Activated naive CD8-positive, alpha-beta T cell treated with anti-CD3 and anti-CD28 coated beads, Interleukin-2, amount 10 ng/mL, durations not matched to agents 7 days and 5 days (primary cell): ENCODE measurements around the gene STAP1. TPM values are rescaled to one million over a fixed set of nuclear protein-coding genes. Genes with fewer than 3 reads are reported as not detected.
"Not testable (repeated sequence)": the region's sequence is repeated elsewhere in the genome, so short reads cannot be mapped to it uniquely, and the experiment has no call there.

Experiments used
- ATAC-seq: fragments of 150-1000 bp; cut with Tn5 transposase; one replicate; pipeline ENCODE4 v1.10.0; 2021; ENCODE audit warnings: low read depth, moderate library complexity
- POLR2A ChIA-PET: fragments of 350-600 bp; sonication (Branson Sonifier 250); formaldehyde crosslinking; loops from one replicate; lab custom pipeline; 2021; ENCODE audit warnings: antibody characterized with exemption; lab: Charles Lee
- DNase-seq: peaks from one replicate; pipeline ENCODE4 v3.0.0; 2021
- H3K27ac Mint-ChIP-seq: one replicate; pipeline ENCODE4 v1.8.0; 2022; ENCODE audit warnings: mild to moderate bottlenecking, mixed read lengths
- H3K27me3 Mint-ChIP-seq: one replicate; pipeline ENCODE4 v1.8.0; 2022; ENCODE audit warnings: mild to moderate bottlenecking, moderate library complexity, mixed read lengths
- H3K36me3 Mint-ChIP-seq: one replicate; pipeline ENCODE4 v1.8.0; 2021; ENCODE audit warnings: mild to moderate bottlenecking, mixed read lengths
- H3K4me1 Mint-ChIP-seq: one replicate; pipeline ENCODE4 v1.8.0; 2021; ENCODE audit warnings: mixed read lengths
- H3K4me3 Mint-ChIP-seq: one replicate; pipeline ENCODE4 v1.8.0; 2022; ENCODE audit warnings: mild to moderate bottlenecking, moderate library complexity, mixed read lengths
- H3K9me3 Mint-ChIP-seq: one replicate; pipeline ENCODE4 v1.8.0; 2021; ENCODE audit warnings: mixed read lengths
- total RNA-seq, 2 experiments: library from RNA; stranded (reverse); gene quantifications; one replicate each; pipeline ENCODE4 v1.2.3, GENCODE V29; 2021

The STAP1 gene
- total RNA-seq, 2 experiments from 2014 or later: 27.8 to 28.4 TPM

DNA sequence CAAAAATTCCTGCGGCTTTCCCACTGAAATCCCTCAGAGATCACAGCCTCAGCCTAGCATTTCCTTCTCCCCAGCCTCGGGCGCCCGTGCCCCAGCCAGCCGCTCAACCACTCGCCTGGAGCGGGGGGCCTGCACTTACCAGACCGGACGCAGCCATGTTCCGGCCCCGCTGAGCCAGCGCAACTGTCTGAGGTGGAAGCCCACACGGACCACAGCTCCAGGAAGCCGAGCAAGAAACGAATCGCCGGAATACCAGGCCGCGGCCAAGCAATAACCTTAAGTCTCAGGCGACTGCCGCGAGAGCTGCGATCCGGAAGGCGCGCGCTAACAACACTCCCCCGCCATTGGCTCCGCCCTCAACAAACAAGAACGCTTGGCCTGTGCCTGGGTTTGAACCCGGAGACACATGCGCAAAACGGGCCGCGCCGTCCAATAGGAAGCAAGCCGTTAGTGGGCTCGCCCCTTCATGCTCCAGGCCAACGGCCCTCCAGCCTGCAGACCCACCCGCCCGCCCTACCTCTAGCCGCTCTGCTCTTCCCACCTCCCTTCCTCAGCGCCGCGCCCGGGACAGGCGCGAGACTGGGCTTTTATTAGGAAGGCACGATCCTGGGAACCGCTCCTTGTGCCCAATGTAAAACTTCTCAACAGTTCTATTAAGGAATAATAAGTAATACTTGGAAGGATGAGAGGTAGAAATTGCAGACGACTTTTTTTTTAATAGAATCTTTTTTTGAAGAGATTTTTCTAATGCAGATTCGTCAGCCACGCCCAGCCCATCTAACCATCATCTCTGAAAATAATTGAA, 13.1 kb upstream of the STAP1 start, which contains the start of gene CENPC:
Gene CENPC, minus strand, starts transcription at position 305 of the 805 bp plus-strand sequence. Its CDS starts 148 bp downstream, at position 157.
- H3K27me3 Mint-ChIP-seq: peaks cover 2% of the 10 kb centered on the region
- peaks cover 23% of the 10 kb centered on the region for H3K36me3 Mint-ChIP-seq
- POLR2A ChIA-PET: interaction anchor here (0.7 to 2.7 kb wide), 8 partner anchors 8 to 155 kb away, joined by 3 to 18 read pairs (median 4); partner anchors contain the start of genes STAP1 and UBA6
- peak; percentile 89 for DNase-seq
- no peaks in the 10 kb centered on the region for H3K9me3 Mint-ChIP-seq
- peak within 1 kb of the TSS; percentile 99 for H3K27ac Mint-ChIP-seq
- peak; percentile 97 for ATAC-seq
- peaks cover 28% of the 10 kb centered on the region for H3K4me1 Mint-ChIP-seq
- peak within 1 kb of the TSS; percentile 99 for H3K4me3 Mint-ChIP-seq

- Mint-ChIP-seq H3K27ac (no peak overlapping the region), H3K36me3 (peaks cover 22% of the 10 kb centered on the region), H3K9me3 (no peaks in the 10 kb centered on the region), H3K4me1 (peaks cover 29% of the 10 kb centered on the region), H3K4me3 (peak overlapping the region; percentile 99), H3K27me3 (peaks cover 2% of the 10 kb centered on the region)
- ATAC-seq (no peak), DNase-seq (no peak)
- POLR2A ChIA-PET: interaction anchor here (1.3 to 2.7 kb wide), 3 partner anchors 12 to 155 kb away, joined by 4 to 18 read pairs (median 14); partner anchors contain the start of genes STAP1 and UBA6
Observed at GRCh38 chr4:67546004-67546356, 12.5 kb upstream of the STAP1 start.

DNA sequence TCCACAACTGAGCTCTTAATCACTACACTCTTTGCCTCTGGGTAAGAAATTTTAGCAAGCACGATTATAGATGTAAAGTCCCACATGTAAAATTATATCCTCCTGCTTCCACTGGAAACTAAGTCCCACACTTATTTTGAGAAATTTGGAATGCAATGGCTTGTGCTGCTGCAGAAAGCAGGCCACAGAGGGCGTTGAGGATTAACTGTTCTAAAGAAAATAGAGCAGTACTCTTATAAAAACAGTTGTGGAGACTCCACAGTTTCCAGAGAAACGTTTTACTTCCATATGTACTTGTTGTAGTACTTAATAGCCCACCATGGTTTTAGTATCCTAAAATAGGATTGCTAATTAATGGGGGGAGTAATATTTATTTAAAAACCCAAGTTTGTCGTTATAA, 11.6 kb upstream of the STAP1 start:
- peaks cover 24% of the 10 kb centered on the region for H3K4me1 Mint-ChIP-seq
- ATAC-seq: no peak
- no peaks in the 10 kb centered on the region for H3K9me3 Mint-ChIP-seq
- H3K27ac Mint-ChIP-seq: no peak overlapping the region
- peaks cover 16% of the 10 kb centered on the region for H3K36me3 Mint-ChIP-seq
- H3K4me3 Mint-ChIP-seq: peak overlapping the region; percentile 52
- POLR2A ChIA-PET: interaction anchor here (2.5 to 2.7 kb wide), 2 partner anchors 11 to 154 kb away, joined by 14 to 18 read pairs; partner anchors contain the start of genes STAP1 and UBA6
- H3K27me3 Mint-ChIP-seq: peaks cover 2% of the 10 kb centered on the region
- no peak for DNase-seq

- H3K36me3 Mint-ChIP-seq: peaks cover 4% of the 10 kb centered on the region
- DNase-seq: no peak
Observed at GRCh38 chr4:67549123-67549522, 9.4 kb upstream of the STAP1 start.

DNA sequence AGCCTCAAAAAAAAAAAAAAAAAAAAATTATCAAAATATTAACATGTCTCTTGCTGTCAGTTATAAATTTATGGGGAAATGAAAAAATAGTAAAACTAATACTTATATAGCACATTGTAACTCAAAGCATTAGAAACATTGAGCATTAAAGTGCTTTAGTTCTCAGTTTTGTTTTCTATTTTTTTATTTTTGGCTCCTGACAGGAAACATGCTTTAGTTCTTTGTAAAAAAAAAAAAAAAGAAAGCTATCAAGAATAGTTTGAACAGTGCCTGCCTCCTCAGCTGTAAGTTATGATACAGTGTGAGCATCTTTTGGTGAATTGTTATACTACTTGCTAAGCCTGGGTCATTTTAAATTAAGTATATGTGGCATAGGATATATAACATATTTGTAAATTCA, 8.1 kb upstream of the STAP1 start:
- no peak for DNase-seq
- peaks cover 6% of the 10 kb centered on the region for H3K4me1 Mint-ChIP-seq
- H3K36me3 Mint-ChIP-seq: no peaks in the 10 kb centered on the region
- no peak overlapping the region for H3K27ac Mint-ChIP-seq
- H3K9me3 Mint-ChIP-seq: no peaks in the 10 kb centered on the region
- H3K27me3 Mint-ChIP-seq: peaks cover 2% of the 10 kb centered on the region
- ATAC-seq: no peak
- no peak overlapping the region for H3K4me3 Mint-ChIP-seq
- POLR2A ChIA-PET: no interaction called here

More at GRCh38 chr4:67549123-67549522, 9.4 kb upstream of the STAP1 start:
- Mint-ChIP-seq H3K27me3 (peaks cover 2% of the 10 kb centered on the region), H3K4me1 (peaks cover 7% of the 10 kb centered on the region), H3K4me3 (no peak overlapping the region), H3K9me3 (no peaks in the 10 kb centered on the region), H3K27ac (no peak overlapping the region)
- POLR2A ChIA-PET: no interaction called here
- no peak for ATAC-seq

DNA sequence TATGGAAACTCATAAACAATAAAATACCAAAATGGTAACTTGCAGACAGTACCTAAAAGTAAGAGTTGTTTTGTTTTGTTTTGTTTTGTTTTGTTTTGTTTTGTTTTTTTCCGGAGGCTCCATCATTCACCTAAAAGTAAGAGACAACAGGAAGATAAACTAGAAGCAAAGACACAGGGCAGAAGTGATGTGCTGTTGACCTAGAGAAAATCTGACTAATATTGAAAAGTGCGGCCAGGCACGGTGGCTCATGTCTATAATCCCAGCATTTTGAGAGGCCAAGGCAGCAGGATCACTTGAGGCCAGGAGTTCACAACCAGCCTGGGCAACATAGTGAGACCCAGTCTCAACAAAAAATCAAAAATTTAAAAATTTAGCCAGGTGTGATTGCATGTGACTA, 7.7 kb upstream of the STAP1 start:
- Mint-ChIP-seq H3K36me3 (no peaks in the 10 kb centered on the region), H3K27ac (no peak overlapping the region), H3K4me3 (no peak overlapping the region), H3K4me1 (peaks cover 7% of the 10 kb centered on the region), H3K9me3 (no peaks in the 10 kb centered on the region), H3K27me3 (peaks cover 2% of the 10 kb centered on the region)
- DNase-seq (no peak), ATAC-seq (no peak)
- POLR2A ChIA-PET: no interaction called here

GRCh38 chr4:67552146-67552792, 6.3 kb upstream of the STAP1 start:
- H3K27me3 Mint-ChIP-seq, DNase-seq, H3K4me3 Mint-ChIP-seq, ATAC-seq, H3K36me3 Mint-ChIP-seq, H3K9me3 Mint-ChIP-seq, POLR2A ChIA-PET, H3K27ac Mint-ChIP-seq: not testable (repeated sequence)
- H3K4me1 Mint-ChIP-seq: peaks cover 14% of the 10 kb centered on the region

DNA sequence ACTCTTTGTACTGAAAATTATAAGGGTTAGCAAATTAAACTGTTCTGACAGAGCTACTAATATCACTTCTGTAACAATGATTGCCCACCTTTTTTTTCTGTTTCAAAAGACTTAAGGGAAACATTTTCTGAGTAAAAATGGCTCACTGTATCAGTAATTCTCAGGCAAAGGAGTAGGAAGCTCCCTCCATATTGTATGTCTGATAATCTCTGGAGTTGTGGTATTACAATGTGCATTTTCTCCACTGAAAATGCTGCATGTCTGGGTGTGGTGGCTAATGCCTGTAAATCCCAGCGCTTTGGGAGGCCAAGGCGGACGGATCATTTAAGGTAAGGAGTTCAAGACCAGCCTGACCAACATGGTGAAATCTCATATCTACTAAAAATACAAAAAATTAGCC, 4.4 kb upstream of the STAP1 start:
- DNase-seq (no peak), ATAC-seq (no peak)
- Mint-ChIP-seq H3K27me3 (no peaks in the 10 kb centered on the region), H3K9me3 (no peaks in the 10 kb centered on the region), H3K27ac (no peak overlapping the region), H3K4me1 (peaks cover 24% of the 10 kb centered on the region), H3K4me3 (no peak overlapping the region), H3K36me3 (peaks cover 8% of the 10 kb centered on the region)
- POLR2A ChIA-PET: interaction anchor here (2.0 kb wide), 1 partner anchor 9 kb away, joined by 4 read pairs; the partner anchor contains the start of gene CENPC

DNA sequence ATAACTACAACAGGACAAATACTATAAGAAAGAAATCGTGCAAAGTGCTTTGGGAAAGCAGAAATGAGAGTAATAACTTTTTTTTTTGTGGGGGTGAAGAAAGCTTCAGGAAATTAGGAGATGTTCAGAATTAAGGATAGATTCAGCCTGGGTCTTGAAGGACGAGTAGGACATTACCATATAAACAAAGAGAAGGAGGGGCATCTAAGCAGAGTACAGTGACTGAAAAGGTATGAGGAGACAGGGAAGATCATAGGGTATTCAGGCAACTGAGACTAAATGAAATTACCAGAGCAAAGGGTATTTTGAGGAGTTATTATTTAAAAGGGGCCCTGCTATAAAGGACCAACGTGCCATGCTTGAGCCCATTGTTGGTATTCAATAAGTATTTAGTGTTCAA, 3.1 kb upstream of the STAP1 start:
- POLR2A ChIA-PET: interaction anchor here (6.2 kb wide), 1 partner anchor 10 kb away, joined by 18 read pairs; the partner anchor contains the start of gene CENPC
- no peak overlapping the region for H3K27ac Mint-ChIP-seq
- H3K4me3 Mint-ChIP-seq: no peak overlapping the region
- DNase-seq (no peak), ATAC-seq (no peak)
- peaks cover 8% of the 10 kb centered on the region for H3K36me3 Mint-ChIP-seq
- H3K27me3 Mint-ChIP-seq: no peaks in the 10 kb centered on the region
- H3K9me3 Mint-ChIP-seq: no peaks in the 10 kb centered on the region
- peaks cover 29% of the 10 kb centered on the region for H3K4me1 Mint-ChIP-seq

GRCh38 chr4:67556436-67556835, 2.1 kb upstream of the STAP1 start:
- POLR2A ChIA-PET: interaction anchor here (6.2 kb wide), 1 partner anchor 11 kb away, joined by 18 read pairs; the partner anchor contains the start of gene CENPC
- DNase-seq: no peak
- Mint-ChIP-seq H3K27ac (no peak overlapping the region), H3K27me3 (no peaks in the 10 kb centered on the region), H3K4me3 (no peak overlapping the region), H3K36me3 (peaks cover 16% of the 10 kb centered on the region), H3K9me3 (no peaks in the 10 kb centered on the region), H3K4me1 (peaks cover 34% of the 10 kb centered on the region)
- no peak for ATAC-seq

- Mint-ChIP-seq H3K27ac (no peak overlapping the region), H3K36me3 (peaks cover 35% of the 10 kb centered on the region), H3K4me1 (peaks cover 19% of the 10 kb centered on the region), H3K4me3 (no peak overlapping the region), H3K9me3 (no peaks in the 10 kb centered on the region), H3K27me3 (no peaks in the 10 kb centered on the region)
- ATAC-seq (no peak), DNase-seq (no peak)
- POLR2A ChIA-PET: interaction anchor here (0.6 kb wide), 1 partner anchor 68 kb away, joined by 5 read pairs; no protein-coding TSS in a partner anchor
Observed at GRCh38 chr4:67565284-67565683, 6.8 kb downstream of the STAP1 start.

DNA sequence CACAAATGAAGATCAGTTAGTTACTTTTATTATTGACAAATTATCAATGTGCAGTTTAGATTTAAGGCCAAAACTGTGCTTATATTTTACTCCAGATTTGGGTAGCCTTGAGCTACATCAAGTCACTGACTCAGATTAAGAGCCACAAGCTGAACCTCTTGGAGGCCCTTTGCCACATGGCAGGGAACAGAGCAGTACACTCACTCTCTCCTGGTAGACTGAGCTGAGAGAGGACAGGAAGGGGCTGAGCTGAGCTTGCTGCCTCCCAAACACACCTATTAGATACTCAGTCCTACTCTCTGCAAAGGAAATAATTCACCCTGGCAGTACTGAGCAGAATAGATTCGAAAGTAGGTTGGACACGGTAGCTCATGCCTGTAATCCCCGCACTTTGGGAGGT, 7.8 kb downstream of the STAP1 start:
- Mint-ChIP-seq H3K9me3 (no peaks in the 10 kb centered on the region), H3K4me3 (no peak overlapping the region), H3K27ac (no peak overlapping the region), H3K36me3 (peaks cover 32% of the 10 kb centered on the region), H3K4me1 (peaks cover 16% of the 10 kb centered on the region), H3K27me3 (no peaks in the 10 kb centered on the region)
- POLR2A ChIA-PET: interaction anchor here (0.8 kb wide), 1 partner anchor 15 kb away, joined by 3 read pairs; no protein-coding TSS in a partner anchor
- DNase-seq (no peak), ATAC-seq (no peak)

- POLR2A ChIA-PET: no interaction called here
- Mint-ChIP-seq H3K27me3 (no peaks in the 10 kb centered on the region), H3K4me1 (peaks cover 26% of the 10 kb centered on the region), H3K36me3 (peaks cover 36% of the 10 kb centered on the region), H3K27ac (no peak overlapping the region), H3K9me3 (no peaks in the 10 kb centered on the region), H3K4me3 (no peak overlapping the region)
- no peak for DNase-seq
- ATAC-seq: no peak
Observed at GRCh38 chr4:67568820-67569219, 10.3 kb downstream of the STAP1 start.
